NCI-H82 (cell line): ENCODE data around the gene ZNF750.
A peak's percentile ranks its signal among the peaks of the same experiment; 100 is the strongest.

Source experiments
- DNase-seq: peaks from one replicate; lab custom pipeline; 2025; lab: John Stamatoyannopoulos, UW

The ZNF750 gene

GRCh38 chr17:82835122-82835521 is 4.7 kb downstream of the ZNF750 start:
- DNase-seq, result no peak

GRCh38 chr17:82832881-82833475 is 6.8 kb downstream of the ZNF750 start:
- no peak for DNase-seq

- DNase-seq, result no peak
Observed at GRCh38 chr17:82832411-82832810, 7.4 kb downstream of the ZNF750 start.

- DNase-seq, result no peak
Observed at GRCh38 chr17:82831818-82832200, 8.0 kb downstream of the ZNF750 start.

- no peak for DNase-seq
Observed at GRCh38 chr17:82831041-82831817, 8.6 kb downstream of the ZNF750 start.

GRCh38 chr17:82830249-82830661 is 9.6 kb downstream of the ZNF750 start:
- DNase-seq, result peak; percentile 88

GRCh38 chr17:82828875-82829487 is 10.8 kb downstream of the ZNF750 start:
- DNase-seq, result no peak

GRCh38 chr17:82826956-82827355 is 12.9 kb downstream of the ZNF750 start:
- DNase-seq, result no peak

- no peak for DNase-seq
Observed at GRCh38 chr17:82826211-82826610, 13.6 kb downstream of the ZNF750 start.

GRCh38 chr17:82825540-82826124 is 14.2 kb downstream of the ZNF750 start:
- no peak for DNase-seq

GRCh38 chr17:82823004-82823403 is 16.8 kb downstream of the ZNF750 start:
- peak; percentile 6 for DNase-seq

GRCh38 chr17:82822281-82822680 is 17.5 kb downstream of the ZNF750 start:
- DNase-seq, result no peak

- no peak for DNase-seq
Observed at GRCh38 chr17:82821554-82821953, 18.3 kb downstream of the ZNF750 start.

GRCh38 chr17:82820278-82821251 is 19.3 kb downstream of the ZNF750 start:
- DNase-seq, result no peak

GRCh38 chr17:82817947-82818346 is 21.9 kb downstream of the ZNF750 start:
- DNase-seq, result no peak

- no peak for DNase-seq
Observed at GRCh38 chr17:82816358-82816757, 23.5 kb downstream of the ZNF750 start.

GRCh38 chr17:82815790-82816305 is 24.0 kb downstream of the ZNF750 start:
- no peak for DNase-seq

GRCh38 chr17:82815354-82815753 is 24.5 kb downstream of the ZNF750 start:
- no peak for DNase-seq

GRCh38 chr17:82814834-82815233 is 25.0 kb downstream of the ZNF750 start:
- DNase-seq, result no peak

- DNase-seq, result no peak
Observed at GRCh38 chr17:82813299-82814051, 26.3 kb downstream of the ZNF750 start.

GRCh38 chr17:82812601-82813000 is 27.2 kb downstream of the ZNF750 start:
- no peak for DNase-seq
